NCI-H774 (cell line): Measurements from ENCODE around the gene BMP4.
"Not testable (repeated sequence)": the region's sequence is repeated elsewhere in the genome, so short reads cannot be mapped to it uniquely, and the experiment has no call there.

ENCODE experiments used
- DNase-seq: peaks from one replicate; lab custom pipeline; 2025; lab: John Stamatoyannopoulos, UW

BMP4 gene

DNA sequence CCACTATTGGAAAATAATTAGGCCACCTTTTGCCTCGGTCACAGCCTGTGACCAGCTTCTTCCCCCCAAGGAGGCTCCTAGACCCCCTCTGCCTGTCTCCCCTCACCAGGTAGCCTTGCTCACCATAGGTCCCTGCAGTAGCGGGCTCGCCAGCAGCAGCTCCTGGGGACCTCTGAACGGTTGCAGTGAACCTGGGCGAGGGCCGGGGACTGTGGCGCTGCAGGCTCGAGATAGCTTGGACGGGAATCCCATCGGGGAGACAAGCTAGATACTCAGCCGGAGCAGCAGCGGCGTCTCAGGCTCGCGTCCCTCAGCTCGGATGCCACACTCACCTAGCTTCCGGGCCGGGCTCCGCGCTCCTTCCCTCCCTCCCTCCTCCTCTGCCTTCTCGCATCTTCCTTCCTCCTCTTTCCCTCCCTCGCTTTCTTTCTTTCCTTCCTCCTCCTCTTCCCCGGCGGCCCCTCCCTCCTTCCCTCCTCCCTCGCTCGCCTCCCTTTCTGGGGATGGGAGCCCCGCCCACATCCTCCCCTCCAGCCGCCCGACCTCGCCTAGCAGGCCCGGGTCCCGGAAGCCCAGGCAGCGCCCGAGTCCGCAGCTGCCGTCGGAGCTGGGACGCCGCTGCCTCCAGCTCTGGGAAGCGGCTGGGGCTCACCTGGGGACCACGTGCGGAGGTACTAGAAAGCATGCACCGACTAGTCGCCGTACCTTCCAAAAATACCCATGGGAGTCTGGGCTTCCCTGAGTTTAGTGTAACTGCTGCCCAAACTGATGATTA lies at the start of gene BMP4:
TSS of gene BMP4 (minus strand) at position 399 of the 775 bp plus-strand sequence. CDS start 4,603 bp downstream, outside the sequence.
- DNase-seq: peak; percentile 19

GRCh38 chr14:54003064-54003463 lies 46.4 kb upstream of the BMP4 start:
- no peak for DNase-seq

DNA sequence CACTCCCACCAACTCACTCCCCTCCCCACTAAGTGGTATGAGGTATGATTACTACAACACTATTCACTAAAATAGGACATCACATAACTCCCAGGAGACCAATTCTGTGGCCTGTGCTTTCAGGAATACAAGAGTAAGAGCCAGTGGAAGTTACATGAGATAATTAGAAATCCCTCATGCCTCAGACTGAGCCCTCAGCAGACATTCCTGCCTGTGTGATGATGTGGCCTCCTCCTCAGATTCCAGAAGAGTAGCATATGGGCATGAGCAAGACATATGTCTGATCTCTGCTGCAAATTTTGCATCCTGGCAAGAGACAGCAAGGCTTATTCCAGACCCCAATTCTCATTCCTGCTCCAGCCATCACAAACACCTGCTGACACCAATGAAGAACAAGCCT lies 46.0 kb upstream of the BMP4 start:
- no peak for DNase-seq

- no peak for DNase-seq
These were observed 44.7 kb upstream of the BMP4 start for GRCh38 chr14:54001189-54001878.

DNA sequence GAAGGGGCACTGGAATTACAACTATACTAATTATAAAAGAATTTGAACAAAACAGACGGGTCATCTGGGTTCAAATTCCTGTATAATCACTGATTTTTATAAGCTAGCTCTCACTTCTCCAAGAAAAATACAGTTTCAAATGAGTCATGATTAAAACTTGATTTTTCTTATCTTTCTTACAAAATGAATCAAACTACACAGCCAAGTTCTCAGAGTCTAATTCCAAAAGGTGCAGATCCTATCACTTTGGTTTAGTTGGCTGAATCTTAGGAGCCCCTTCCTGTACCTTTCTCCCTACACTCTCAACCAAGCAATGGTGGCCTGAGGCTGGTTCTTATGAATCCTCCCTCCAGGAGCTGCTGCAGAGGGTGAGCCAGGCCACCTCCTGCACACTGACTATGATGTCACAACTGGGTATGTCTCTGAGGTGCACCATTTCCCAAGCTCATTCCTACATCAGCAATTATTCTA lies 43.8 kb upstream of the BMP4 start:
- no peak for DNase-seq

DNA sequence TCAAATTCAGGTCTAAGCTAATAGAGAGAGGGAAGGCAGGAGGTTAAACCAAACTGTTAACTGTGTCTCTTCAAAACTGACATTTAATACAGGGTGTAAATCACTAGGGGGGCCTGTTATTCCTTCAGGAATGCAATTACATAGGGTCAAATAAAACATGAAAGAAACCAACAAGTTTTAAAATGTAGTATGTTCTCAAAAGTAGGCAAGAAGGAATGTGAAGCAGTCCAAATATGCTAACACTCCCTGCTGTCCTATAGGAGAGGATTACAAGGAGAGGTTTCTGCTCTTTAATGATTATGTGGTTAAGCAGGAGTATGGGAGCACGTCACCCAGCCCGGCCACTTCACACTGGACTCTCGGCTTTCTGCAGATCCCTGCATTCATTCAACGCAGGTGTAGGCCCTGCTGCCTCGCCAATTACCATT lies 42.5 kb upstream of the BMP4 start:
- no peak for DNase-seq

DNA sequence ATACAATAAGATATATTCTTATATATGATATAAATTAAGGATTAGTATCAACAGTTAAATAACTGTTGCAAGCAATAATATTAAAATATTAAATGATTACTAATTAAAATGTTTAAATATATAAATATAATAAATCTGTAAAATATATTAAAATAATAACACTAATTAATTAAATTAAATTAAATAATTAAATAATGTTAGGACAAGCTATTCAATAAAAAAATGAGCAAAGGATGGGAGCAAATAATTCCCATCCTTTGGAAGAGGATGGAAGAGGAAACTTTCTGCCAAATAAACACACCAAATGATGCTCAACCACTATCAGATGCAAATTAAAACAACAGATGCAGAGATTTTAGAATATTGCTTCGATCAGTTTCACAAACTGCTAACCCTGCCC lies 39.4 kb upstream of the BMP4 start:
- no peak for DNase-seq

DNA sequence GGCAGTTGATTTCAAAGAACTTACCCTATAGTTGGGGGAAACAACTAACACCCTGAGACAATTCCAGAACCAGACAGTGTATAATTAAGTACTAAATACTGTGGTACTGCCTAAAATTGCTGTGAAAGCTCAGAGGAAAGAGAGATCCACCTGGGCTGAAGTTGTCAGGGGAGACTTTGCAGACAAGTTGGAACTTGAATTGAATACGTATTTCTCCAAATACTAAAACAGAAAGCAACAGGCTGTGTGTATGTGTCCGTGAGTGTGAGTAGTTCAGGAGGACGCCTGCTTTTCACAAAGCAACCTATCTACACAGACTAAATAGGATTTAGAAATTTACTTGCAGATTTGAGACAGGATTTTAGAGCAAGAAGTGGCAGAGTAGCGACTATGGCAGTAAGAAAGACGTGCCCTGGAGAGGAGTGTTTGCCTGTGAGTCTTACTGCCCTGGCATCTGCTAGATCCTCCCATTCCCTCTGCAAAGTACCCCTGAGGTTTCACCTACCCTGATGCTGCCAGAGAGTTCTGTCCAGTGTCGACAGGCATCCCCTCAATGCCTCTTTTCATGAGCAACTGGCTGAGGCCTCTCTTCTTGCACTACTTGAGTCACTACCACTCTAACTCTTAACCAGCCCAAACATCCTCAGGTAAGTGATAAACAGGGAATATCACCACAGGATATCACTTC lies 37.4 kb upstream of the BMP4 start:
- no peak for DNase-seq

DNA sequence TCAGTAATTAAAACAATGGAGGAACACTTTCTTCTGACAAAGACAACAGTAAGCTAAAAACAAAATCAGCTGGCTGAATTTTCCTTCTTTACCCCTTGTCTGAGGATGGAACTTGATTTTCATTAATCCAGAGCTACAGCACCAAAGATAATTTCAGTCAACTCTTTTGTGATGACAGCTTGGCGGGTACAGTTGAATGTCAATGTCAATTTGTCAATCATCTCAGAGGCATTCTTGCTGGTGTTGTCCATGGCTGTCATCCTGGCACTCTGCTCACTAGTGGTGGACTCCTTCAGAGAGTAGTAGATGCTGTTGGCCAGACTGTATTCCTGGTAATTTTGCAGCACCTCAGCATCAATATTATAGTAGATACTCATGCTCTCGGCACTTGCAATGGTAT lies 34.4 kb upstream of the BMP4 start:
- DNase-seq: no peak

GRCh38 chr14:53986718-53987117 lies 30.1 kb upstream of the BMP4 start:
- not testable (repeated sequence) for DNase-seq

- not testable (repeated sequence) for DNase-seq
These were observed 28.3 kb upstream of the BMP4 start for GRCh38 chr14:53984958-53985357.

- no peak for DNase-seq
These were observed 26.5 kb upstream of the BMP4 start for GRCh38 chr14:53983112-53983511.

DNA sequence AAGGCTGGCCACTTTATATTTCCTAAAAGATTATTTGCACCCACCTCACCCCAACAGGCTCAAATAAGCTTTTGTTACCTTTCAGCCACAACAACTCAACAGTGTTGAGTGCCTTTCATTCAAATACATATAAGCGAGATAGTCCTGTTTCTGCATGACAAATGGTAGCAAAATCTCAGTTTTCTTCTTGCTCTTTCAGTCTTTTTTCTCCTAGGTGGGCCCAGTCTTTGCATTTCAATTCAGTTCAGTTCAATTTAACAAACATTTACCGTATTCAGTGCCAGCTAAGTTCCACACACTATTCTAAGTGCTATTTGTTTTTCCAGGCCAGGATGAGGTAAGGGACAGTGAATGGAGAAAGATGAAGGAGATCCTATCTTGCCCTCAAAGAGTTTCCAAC lies 25.9 kb upstream of the BMP4 start:
- DNase-seq: no peak

DNA sequence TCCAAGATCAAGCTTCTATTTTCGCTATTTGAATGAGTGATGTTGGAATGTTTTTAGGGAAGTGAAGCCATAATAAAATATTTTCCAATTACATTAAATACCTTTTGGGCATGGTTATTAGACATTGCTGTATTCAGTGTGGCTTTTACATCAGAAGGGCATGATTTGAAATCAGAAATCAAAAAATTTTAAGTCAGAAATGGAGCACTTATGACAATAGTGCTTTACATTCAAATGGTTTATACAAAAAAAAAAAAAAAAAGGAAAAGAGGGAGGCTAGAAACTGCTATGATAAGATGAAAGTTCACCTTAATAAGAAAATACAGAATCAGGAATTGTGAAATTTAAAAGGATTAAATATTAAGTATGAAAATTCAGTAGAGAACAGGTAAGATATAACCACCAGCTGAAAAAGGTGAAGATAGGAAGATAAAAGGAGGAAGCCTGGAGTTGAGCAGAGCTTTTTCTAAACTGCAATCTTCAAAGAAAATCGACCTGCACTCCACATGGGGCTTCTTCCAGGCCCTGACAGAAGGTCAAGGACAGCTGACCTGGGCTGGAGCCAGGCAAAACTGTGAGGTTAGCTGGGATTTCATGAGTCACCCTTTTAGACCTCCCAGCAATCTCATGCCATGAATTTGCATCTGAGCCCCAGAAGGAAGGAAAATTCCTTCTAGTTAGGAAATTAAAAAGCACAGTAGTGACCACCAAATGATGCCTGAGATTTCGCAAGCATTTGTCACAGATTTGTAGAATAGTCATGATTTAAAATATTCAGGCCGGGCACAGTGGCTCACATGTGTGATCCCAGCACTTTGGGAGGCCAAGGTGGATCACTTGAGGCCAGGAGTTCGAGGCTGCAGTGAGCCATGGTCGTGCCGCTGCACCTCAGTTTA lies 23.4 kb upstream of the BMP4 start:
- DNase-seq: no peak

DNA sequence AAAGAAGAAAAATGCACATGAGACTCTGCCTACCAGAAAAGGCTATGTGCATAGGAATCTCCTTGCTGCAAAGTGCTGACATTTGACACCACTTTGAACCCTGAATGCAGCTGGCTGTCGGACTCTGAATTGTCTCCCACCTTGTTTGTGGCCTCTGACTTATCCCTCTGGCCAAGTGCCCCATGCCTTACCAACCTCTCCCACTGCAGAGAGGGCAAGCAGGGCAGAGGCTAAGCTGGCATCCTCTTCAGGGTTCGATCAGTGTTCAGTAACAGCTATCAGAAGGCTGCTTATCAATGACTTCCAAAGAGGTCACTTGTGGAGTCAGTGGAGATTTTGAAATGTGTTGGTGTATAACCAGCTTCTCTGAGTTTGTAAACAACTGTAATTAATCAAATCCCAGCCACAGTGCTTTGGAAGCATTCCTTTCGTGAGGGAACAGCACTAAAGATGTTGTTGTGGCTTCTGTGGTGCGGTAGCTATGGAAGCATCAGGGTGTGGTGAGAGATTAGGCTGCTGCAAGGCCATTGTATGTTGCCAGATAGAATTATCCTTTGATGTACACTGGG lies 22.6 kb upstream of the BMP4 start:
- DNase-seq: no peak

GRCh38 chr14:53978194-53978593 lies 21.6 kb upstream of the BMP4 start:
- DNase-seq: no peak

- no peak for DNase-seq
These were observed 18.8 kb upstream of the BMP4 start for GRCh38 chr14:53975444-53975843.

GRCh38 chr14:53971521-53971920 lies 14.9 kb upstream of the BMP4 start:
- DNase-seq: no peak

DNA sequence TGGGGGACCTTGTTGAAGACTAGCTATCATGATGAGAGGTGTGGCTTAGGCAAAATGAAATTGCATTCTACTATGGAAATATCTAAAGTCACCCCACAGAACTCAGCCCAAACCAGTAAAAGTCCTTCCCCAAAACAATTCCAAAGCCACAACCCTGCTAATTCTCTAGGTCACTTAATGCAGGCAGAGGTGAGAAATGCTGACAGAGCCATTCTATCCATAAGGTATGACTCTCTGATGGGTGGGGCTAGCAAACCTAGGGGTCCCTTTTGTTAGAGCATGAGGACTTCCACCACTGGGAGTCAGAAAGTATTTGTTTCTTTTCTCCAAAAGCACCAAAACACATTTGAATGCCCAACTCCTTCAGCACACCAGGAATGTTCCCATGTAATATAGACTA lies 12.7 kb upstream of the BMP4 start:
- no peak for DNase-seq

- no peak for DNase-seq
These were observed 12.1 kb upstream of the BMP4 start for GRCh38 chr14:53968726-53969125.

DNA sequence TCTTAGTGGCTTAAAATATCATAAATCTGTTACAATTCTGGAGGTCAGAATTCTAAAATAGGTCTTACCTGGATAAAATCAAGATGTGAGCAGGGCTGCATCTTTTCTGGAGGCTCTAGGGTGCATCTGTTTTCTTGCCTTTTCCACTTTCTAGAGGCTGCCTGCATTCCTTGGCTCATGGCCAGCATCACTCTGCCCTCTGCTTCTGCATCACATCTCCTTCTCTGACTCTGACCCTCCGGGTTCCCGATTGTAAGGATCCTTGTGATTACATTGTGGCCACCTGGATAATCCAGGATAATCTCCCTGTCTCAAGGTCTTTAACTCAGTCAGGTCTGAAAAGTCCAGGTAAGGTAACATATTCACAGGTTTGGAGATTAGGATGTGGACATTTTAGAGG lies 11.0 kb upstream of the BMP4 start:
- DNase-seq: no peak
